AML-193 (cell line): Measurements from ENCODE around the gene TTC39C.
A peak's percentile ranks its signal among the peaks of the same experiment; 100 is the strongest.

Experiments
- DNase-seq, 2 experiments: peaks; one replicate each; lab custom pipeline; 2025; lab: John Stamatoyannopoulos, UW

TTC39C gene

DNA sequence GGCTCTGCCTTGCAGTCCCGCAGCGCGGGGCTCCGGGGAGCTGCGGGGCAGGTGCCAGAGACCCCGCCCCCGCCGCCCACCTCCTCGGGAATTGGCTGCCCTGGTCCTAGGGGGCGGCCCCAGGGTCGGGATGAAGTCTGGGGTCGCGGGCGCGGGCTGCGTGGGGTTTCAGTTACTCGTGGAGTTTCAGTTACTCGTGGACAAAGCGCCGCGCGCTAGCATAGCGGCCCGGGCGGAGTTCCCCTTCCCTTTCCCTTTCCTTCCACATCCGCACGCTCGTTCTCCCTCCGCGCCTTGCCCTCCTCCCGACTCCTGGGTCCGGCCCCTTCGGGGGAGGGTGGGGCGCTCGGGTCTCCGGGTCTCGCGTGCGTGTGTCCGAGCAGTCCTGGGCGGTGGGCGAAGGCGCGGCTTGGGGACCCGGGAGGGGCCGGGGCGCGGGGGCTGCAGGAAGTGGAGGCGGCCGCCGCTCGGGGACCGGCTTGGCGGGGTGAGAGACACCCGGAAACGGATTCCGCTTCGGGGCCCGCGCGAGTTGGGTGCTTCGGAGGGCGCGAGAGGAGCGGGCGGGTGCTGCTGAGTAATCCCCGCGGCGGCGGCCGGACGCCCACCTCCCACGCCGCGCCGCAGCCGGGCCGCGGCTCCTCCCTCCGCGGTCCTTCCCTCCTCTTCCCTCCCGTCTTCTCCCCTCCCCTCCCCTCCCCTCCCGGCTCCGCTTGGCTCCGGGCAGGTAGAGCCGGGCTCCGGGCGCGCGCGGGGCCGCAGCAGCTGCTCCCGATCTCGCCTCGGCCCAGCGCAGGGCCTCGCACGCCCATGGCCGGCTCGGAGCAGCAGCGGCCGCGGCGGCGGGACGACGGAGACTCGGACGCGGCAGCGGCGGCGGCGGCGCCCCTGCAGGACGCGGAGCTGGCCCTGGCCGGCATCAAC is at the start of gene TTC39C:
TTC39C (plus strand) TSS at position 693 of the 924 bp plus-strand sequence; CDS start at position 811, 118 bp downstream.
- DNase-seq = peak; percentile 55 to 68

DNA sequence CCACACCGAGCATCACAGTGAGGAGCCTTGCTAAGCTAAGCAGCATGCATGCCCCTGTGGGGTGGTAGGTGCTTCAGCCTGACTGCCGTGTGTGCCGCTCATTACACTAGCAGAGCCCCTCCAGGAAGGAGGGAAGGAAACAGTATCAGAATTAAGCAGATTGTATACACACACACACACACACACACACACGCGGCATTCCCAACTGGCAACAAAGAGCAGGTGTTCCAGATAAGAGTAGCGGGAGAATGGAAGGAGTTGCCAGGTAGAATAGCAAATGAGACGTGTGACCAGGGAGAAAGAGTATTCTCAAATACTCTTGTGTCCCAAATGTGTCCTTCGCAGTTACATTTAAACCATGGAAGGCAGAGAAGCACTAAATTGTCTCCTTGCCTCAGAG is 47.6 kb upstream of the TTC39C start:
- DNase-seq = no peak

DNA sequence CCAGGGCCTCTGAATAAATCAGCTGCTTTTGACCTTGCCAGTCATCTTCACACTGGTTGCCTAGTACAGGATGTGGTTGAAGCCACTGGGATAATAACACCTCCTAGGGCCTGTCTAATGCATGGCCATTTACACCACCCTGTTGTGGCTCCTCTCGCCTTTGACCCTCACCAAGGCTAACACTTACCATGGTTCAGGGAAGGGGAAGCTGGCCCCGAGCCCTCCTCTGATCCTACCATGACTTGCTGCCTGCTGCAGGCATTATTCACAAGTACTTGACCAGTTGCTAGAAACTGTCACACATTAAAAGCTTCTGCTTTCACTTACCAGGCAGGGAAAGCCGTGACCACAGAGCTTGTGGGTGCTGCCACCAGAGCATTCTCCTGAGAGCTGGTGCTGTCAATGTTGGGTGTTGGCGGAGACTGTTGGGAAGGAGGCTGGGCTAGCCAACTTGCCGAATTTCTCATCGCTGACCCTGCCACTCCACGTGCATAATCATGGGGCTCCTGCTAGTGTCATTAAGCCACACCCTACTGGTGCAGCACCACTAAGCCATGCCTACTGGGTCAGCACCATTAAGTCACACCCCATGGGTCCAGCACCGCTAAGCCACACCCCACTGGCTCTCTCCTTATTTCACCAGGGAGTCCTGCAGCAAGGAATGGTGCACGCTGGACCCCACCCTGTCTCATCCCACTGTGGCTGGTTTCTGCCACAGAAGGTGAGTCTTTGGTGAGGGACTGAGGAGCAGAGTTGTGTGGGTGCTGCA is 47.0 kb upstream of the TTC39C start:
- DNase-seq = peak; percentile 56 to 69

DNA sequence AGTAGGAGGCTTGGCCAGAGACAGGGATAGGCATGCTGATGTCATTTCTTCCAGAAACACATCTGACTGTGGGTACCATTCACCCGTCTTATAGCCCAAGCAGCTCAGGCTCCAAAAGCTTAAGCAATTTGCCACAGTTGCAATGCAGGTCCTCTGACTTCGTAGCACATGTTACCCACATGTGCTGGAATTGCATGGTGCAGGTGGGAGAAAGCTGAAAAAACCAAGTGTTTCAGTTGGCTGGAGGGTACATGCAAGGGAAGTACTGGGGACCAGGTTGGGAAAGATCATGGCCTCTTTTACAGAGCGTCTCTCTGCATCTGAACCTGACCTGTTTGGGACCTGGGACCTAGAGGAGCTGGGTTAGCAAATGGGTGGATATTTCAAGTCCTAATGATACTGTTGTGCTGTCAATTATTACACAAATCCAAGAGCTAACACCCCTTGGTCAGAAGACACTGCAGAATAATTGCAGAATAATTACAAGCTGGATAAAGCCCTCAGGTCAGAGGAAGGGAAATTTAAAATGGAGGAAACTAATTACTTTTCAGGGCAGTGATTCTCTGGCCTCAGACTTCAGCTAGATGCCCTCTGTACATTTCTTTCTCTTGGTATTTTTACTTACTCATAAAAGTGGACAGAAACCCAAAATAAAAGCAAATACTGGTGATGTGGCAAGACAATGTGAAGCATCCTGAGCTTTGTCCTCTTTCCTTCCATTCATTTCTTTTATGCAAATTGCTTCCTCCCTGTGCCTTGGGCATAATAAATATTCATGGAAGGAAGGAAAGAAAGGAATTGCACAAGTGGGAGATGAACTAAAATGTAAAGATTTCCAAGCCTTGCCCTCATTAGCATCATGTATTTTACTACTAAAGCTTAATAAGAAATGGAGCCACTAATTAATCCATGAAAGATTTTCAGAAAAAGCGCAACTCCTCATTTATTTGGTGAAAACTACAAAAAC is 45.6 kb upstream of the TTC39C start:
- no peak for DNase-seq

DNA sequence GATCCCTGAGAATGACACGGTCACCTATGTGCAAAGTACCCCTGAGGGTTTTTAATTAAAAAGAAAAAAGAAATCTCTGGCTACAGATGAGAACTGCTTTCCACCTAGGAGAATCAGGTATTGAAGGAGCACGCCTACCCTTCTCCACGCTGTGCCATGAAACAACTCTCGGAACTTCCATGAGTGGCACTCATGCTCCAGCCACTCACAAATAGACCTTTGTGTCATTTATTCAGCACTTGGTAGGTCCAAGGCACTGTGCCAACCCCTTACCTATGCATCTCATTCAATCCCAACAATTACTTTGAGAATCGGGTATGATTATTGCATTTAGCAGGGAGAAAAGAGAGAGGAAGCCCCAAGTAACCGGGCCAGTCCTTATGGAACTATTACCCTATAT is 44.9 kb upstream of the TTC39C start:
- no peak for DNase-seq

DNA sequence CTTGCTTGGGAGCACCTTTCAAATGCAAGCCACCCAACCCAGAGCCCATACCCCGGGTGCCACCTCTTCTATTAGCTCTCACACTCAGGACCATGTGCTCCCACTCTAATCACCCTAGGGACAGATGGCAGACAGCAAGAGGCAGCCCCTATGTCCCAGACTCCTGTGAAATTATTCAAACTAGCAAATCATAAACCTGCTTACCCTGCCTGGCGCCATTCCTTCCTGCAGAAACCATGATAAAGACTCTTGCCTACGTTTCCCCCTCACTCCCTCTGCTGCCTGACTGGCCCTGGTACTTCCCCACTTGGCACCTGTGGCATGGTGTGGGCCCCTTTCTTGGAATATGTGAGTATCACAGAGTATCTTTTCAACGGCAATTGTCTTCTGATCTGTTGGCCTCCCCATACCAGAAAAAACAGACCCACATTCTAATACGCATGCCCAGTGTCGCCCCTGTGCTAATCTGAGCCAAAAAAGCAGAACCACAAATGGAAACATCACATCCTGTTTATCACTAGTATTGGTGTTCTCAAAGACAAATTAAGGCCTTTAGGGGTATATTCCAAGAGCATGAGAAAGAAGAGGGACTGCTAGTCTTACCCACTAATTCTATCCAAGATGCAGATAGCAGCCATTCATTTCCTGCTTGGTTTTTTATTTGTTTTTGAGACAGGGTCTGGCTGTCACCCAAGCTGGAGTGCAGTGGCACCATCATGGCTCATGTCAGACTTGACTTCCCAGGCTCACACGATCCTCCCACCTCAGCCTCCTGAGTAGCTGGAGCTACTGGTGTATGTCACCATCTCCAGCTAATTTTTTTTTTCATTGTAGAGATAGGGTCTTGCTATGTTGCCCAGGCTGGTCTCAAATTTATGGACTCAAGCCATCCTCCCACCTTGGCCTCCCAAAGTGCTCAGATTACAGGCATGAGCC is 44.1 kb upstream of the TTC39C start:
- no peak for DNase-seq

DNA sequence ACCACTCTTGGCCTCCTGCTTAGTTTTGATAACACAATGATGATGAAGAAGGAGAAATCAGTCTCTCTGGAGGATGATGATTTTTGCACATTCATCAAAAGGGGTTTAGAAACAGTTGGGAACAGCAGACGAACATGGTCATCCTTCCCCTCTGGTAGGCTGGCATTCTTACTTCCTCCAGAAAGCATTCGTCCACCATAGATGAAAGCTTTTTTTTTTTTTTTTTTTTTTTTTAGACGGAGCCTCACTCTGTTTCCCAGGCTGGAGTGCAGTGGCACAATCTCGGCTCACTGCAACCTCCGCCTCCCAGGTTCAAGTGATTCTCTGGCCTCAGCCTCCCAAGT is 43.5 kb upstream of the TTC39C start:
- no peak for DNase-seq

DNA sequence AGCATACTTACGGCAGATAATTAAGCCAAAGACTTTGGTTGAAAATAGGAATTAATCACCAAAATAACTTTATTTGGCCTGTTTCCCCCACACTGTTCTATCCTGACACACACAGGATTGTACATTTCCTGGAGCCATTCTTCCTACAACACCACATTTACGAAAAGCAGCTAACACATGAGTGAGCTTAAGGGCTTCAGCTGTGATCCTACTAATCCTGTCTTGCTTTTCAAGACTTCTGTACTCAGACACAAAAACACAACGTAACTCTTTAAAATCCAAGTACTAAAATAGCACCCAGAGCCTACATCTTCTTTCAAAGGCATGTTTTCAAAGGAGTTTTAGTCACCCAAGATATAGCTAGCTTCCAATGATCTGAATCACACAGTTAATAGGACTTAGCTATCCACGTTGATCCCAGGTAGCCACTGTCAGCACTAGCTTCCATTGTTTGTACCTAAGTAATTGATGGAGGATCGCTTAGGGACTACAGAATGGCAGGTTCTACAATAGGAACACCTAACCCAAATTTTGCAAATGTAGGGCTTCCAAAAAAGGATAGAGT is 42.8 kb upstream of the TTC39C start:
- no peak for DNase-seq

DNA sequence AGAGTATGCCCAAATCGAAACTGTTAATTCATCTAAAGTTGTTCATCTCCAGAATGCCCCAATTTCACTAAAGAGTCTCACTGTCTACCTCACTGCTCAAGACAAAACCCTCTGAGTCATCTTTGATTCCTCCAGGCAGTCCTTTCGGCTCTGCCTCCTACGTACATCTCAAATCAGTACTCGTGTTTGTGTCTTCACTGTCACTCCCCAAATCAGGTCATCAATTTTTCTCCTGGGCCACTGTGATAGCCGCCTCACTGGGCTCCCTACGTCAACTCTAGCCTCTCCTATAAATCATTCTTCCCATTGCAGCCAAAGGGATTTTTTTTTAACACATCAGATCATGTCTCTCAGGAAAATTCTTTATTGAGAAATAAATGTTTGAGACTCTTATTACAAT is 42.1 kb upstream of the TTC39C start:
- DNase-seq = no peak

DNA sequence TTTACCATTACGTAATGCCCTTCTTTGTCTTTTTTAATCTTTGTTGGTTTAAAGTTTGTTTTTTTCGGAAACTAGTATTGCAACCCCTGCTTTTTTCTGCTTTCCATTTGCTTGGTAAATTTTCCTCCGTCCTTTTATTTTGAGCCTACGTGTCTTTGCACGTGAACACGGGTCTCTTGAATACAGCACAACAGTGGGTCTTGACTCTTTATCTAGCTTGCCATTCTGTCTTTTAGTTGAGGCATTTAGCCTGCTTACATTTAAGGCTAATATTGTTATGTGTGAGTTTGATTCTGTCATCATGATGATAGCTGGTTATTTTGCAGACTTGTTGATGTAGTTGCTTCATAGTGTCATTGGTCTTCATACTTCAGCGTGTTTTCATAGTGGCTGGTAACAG is 37.5 kb upstream of the TTC39C start:
- no peak for DNase-seq

DNA sequence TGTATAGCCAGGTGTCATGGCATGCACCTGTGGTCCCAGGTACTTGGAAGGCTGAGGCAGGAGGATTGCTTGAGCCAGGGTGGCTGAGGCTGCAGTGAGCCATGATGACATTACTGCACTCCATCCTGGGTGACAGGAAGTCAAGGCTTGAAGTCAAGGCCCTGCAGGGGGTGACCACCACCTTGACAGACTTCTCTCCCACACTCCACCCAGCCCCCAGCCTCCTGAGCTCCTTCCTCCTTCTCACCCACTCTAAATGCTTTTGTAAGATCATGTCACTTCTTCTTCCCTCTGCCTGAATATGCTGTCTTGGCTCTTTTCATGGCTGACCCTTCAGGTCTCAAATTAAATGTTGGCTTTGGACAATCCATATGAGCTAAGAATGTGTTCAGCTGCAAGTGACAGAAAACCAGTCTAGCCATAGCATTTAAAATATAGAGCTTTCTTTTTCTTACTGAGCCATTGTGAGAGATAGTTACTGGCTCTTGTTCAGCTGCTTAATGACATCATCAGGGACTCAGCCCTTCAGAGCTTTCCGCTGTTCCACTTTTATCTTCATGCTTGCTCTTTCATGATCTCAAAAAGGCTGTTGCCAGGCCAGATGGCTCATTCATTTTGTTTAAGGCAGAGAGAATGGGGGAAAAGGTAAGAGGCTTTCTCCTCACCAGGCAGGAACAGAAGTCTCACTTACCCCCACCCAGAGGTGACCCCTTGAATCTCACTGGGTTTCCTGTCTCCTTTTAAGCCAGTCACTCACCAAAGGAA is 36.7 kb upstream of the TTC39C start:
- no peak for DNase-seq

DNA sequence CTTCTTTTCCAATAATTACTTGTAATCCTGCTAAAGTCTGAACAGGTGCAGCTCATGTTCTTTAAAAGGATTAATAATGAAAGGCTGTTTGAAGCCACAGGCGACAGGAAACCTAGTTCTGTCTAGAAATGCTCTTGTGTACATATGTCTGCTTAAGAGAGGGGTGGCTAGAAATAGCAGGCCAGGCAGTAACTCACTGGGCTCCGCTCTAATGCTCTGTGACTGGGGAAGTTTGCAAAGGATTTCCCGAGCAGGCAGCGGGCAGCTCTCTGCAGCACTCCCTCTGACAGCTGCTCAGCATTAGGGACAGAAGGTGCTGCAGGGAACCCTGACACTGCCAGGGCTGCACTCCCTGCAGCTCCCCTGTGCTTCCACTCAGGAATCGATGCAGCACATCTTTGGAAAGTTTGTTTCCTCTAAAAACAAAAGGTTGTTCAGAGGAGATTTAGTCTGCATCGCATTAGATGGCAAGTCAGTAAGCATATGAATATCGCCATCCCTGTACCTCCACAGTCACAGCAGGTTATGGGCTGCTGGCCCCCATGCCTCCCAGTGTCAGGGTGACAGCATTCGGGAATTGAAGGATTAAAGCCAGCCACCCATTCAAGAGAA is 33.1 kb upstream of the TTC39C start:
- no peak for DNase-seq

DNA sequence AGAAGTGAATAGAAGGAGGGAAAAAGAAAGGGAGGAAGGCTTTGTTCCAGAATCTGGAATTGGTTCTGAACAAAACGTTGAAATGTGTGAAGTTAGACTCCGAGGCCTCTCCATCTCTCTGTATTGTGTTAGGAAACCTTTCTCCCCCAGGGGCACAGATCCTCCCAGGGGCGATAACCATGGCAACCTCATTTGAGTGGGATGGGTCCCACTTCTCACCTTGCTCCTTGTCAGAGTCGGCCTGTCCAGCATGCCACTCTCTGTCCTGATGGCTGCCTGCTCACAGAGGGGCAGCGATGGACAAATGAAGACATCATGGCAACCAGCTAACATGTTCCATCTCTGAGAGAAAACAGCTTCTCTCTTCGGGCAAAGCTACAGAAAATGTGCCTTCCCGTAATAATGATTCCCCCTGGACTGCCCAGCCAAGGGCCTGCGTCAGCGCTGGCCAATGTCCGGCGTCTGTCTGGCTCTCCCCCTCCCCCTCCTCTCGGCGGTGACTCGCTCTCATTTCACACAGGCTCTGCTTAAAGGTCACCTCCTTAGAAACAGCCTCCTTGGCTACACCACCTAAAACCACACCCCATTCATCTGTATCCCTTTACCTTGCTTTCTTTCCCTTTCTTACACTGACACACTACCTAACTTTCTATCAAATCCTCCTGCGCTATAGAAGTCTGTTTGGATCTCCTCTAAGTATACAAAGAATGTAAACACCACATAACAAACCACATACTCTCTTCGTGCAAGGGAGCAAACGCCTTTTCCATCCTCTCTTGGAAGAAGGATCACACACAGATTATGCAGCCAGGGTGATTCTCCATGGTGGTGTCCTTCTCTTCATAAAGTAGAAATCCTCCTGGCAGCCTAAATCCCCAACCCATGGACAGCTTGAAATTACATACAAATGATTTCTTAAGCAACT is 32.1 kb upstream of the TTC39C start:
- no peak for DNase-seq

DNA sequence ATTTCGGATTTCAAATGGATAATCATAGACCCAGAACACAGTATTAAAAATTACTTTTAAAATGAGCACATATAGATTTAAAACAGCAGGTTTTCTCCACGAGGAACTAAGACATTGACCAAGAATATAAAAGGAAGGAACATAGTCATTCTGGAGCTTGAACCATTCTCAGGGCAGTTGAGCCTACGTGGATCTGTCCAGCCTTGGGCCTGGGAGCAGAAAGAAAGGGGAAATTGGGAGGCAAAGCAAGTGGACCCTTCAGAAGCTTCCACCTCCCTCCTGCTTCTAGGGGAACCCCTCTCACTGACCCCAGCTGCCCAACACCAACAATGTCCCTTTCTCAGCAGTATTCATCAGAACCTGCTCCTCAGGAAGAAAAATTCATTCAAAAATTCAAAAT is 31.4 kb upstream of the TTC39C start:
- no peak for DNase-seq

DNA sequence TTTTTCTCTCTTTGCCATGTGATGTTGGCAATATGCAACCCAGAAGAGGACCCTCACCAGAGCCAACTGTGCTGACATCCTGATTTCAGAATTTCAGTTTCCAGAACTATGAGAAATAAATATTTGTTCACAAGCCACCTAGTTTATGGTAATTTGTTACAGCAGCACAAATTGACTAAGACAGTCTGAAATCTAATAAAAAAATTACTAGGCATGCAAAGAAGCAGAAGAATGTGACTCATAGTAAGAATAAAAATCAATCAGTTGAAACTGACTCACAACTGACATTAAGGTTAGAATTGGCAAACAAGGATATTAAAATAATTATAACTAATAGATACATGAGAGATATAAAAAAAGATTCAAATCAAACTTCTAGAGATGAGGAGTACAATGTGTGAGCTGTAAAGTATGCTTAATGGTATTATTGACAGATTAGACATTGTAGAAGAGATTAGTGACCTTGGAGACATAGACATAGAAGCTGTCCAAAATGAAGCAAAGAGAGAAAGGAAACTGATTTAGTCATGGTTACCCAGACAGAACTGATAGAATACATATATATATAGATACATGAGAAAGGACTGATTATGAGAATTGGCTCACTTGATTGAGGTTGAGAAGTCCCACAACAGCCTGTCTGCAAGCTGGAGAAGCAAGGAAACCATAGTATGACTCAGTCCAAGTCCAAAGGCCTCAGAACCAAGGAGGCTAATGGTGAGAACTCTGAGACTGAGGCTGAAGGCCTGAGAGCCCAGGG is 27.8 kb upstream of the TTC39C start:
- DNase-seq = no peak

DNA sequence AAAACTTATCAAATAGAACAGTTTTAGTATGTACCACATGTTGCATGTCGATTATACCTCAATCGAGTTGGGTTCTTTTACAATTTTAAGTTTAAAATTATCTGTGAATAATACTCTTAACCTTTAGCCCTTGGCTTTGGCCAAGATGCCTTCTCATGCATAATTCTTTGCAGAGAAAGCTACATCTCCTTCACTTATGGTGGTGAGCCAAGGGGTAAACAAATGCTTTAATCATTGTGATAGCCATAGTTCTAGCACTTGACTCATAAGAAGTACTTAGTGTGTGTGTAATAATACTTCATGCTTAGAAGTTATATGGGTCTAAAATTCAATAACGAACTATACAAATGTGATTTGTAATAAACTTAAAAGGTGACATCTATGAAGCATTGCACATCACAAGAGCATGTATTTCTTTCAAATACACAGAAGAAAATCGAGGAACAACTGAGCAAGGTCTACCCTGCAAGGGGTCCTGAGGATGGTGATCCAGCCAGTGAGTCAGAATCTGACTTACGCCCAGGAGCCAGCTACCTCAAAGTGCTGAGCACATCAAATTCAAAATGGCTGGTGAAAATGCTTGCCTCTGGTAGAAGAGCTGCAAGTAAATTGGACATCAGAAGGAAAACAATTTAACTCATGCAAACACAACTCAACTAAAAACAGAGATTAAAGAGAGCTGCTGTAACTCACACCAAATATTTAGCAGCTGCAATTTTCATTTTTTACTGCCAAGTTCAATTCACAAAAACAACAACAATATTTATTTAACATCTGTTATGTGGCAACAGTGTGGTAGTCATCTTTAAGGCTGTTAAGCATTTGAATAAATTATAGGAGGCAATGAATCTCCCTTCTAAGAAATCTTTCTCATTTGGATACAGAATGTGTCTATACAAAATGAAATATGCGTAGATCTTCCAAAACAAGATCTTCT is 23.8 kb upstream of the TTC39C start:
- no peak for DNase-seq
